K562 (cell line): ENCODE results near the gene DAB2IP. TPM values are rescaled to one million over a fixed set of nuclear protein-coding genes. Genes with fewer than 3 reads are reported as not detected.

Experiments
- ATAC-seq: fragments of 200-7000 bp; cut with Tn5 transposase; 3 replicates; pipeline ENCODE4 v1.9.1; 2020; ENCODE audit warnings: moderate library complexity
- BruUV-seq: library from RNA; stranded (reverse); fragments of 400-500 nt; replicated peaks from 2 replicates; lab custom pipeline; 2021; lab: Mats Ljungman, UMichigan
- CTCF ChIA-PET: fragments of 300-600 bp; formaldehyde crosslinking; extraction: SDS; loops from one replicate; lab custom pipeline; 2021; ENCODE audit warnings: low intra/inter-chr PET ratio; lab: Yijun Ruan, JAX
- POLR2A ChIA-PET: fragments of 300-600, 350-650 bp; sonication (Branson Sonifier 250); formaldehyde crosslinking; extraction: SDS; loops from one replicate; lab custom pipeline; 2021; ENCODE audit warnings: antibody characterized with exemption, inconsistent platforms; lab: Yijun Ruan, JAX
- DNase-seq, 4 experiments: peaks; one replicate each; pipeline versions ENCODE4 v3.0.0 to v3.0.0-alpha.2; 2011 to 2018; ENCODE audit warnings: low spot score in 3 of 4, mixed read lengths in 3 of 4; ENCODE audit errors: extremely low read depth in 1 of 4
- FAIRE-seq: peaks from 2 replicates; lab custom pipeline; 2011; peaks lifted over from hg19 to GRCh38; lab: Jason Lieb, UNC
- H2AFZ ChIP-seq: 2 replicates; pipeline ENCODE4 v1.6.0; 2011; ENCODE audit warnings: low read depth, low read length, control low read depth, inconsistent platforms
- H3K27ac ChIP-seq: fragments of 200-600 bp; 3 replicates; pipeline ENCODE4 v1.8.0; 2011; ENCODE audit warnings: low read depth, mild to moderate bottlenecking, control low read depth, inconsistent platforms, low read length, moderate library complexity, mixed read lengths; ENCODE audit errors: extremely low read depth
- H3K27me3 ChIP-seq, 2 experiments: fragments of 300-600 bp in 1 of 2; 2 replicates in 1 of 2; 3 replicates in 1 of 2; pipeline versions ENCODE4 v1.6.0 to v1.8.0; 2011; ENCODE audit warnings: inconsistent platforms in 2 of 2, low read length in 2 of 2, mild to moderate bottlenecking in 1 of 2, mixed read lengths in 1 of 2, moderate library complexity in 1 of 2; ENCODE audit not compliant: control insufficient read depth in 2 of 2, insufficient read depth in 2 of 2
- H3K36me3 ChIP-seq: fragments of 300-600 bp; 3 replicates; pipeline ENCODE4 v1.8.0; 2011; ENCODE audit warnings: mild to moderate bottlenecking, low read length, inconsistent platforms; ENCODE audit not compliant: control insufficient read depth, insufficient read depth
- H3K4me1 ChIP-seq, 2 experiments: fragments of 200-600 bp in 1 of 2; replicated peaks in 1 of 2; 2 replicates in 1 of 2; 3 replicates in 1 of 2; pipeline versions ENCODE4 v1.5.1 to v1.8.0; 2011; ENCODE audit warnings: inconsistent platforms in 2 of 2, low read length in 2 of 2, mild to moderate bottlenecking in 1 of 2, mixed read lengths in 1 of 2, moderate library complexity in 1 of 2; ENCODE audit not compliant: control insufficient read depth in 2 of 2, insufficient read depth in 2 of 2
- H3K4me2 ChIP-seq: 2 replicates; pipeline ENCODE4 v1.6.1; 2011; ENCODE audit warnings: low read length, control low read depth, inconsistent platforms, mixed read lengths; ENCODE audit not compliant: insufficient read depth
- H3K4me3 ChIP-seq: fragments of 200-600 bp; sonication (generic), shearing (Covaris generic); 2 replicates; pipeline ENCODE4 v1.5.1; 2016; ENCODE audit warnings: control low read depth, inconsistent platforms
- H3K79me2 ChIP-seq: fragments of 200-600 bp; 3 replicates; pipeline ENCODE4 v1.8.0; 2011; ENCODE audit warnings: low read length, inconsistent platforms; ENCODE audit not compliant: control insufficient read depth, insufficient read depth
- H3K9ac ChIP-seq, 2 experiments: 2 replicates each; pipeline versions ENCODE4 v1.6.0 to v1.6.1; 2011; ENCODE audit warnings: low read depth in 2 of 2, low read length in 2 of 2, control low read depth in 1 of 2, inconsistent platforms in 1 of 2, mild to moderate bottlenecking in 1 of 2, mixed read lengths in 1 of 2; ENCODE audit not compliant: insufficient read depth in 1 of 2
- H3K9me1 ChIP-seq: one replicate; pipeline ENCODE4 v1.6.0; 2011; ENCODE audit warnings: inconsistent platforms, mild to moderate bottlenecking, low read length, moderate library complexity; ENCODE audit not compliant: control insufficient read depth, insufficient read depth
- H3K9me3 ChIP-seq: replicated peaks from 2 replicates; pipeline ENCODE4 v1.5.1; 2011; ENCODE audit warnings: low read depth, low read length, inconsistent platforms; ENCODE audit not compliant: control insufficient read depth, insufficient read depth
- H4K20me1 ChIP-seq: replicated peaks from 2 replicates; pipeline ENCODE4 v1.6.1; 2011; ENCODE audit warnings: low read length, inconsistent platforms, mixed read lengths; ENCODE audit not compliant: control insufficient read depth, insufficient read depth
- CEBPG ChIP-seq, 3 experiments: fragments of 200-800 bp in 1 of 3; sonication (Bioruptor generic) in 1 of 3; sonication (generic) in 1 of 3; formaldehyde crosslinking in 1 of 3; IDR thresholded peaks in 2 of 3; conservative IDR thresholded peaks in 1 of 3; 2 replicates each; pipeline versions ENCODE4 v1.6.1 to v1.8.0; 2016 to 2022; ENCODE audit warnings: missing compliant biosample characterization in 2 of 3, missing genetic modification characterization in 2 of 3, mild to moderate bottlenecking in 1 of 3, missing genetic modification reagents in 1 of 3
- ELF4 ChIP-seq: fragments of 450-650 bp; formaldehyde crosslinking; IDR thresholded peaks from 2 replicates; pipeline ENCODE4 v1.4.0; 2022; ENCODE audit warnings: missing genetic modification characterization
- KLF1 ChIP-seq: fragments of 450-650 bp; IDR thresholded peaks from 2 replicates; pipeline ENCODE4 v1.6.1; 2016; ENCODE audit warnings: missing genetic modification characterization, missing compliant biosample characterization
- NELFE ChIP-seq: IDR thresholded peaks from 2 replicates; pipeline ENCODE4 v1.6.1; 2011; ENCODE audit warnings: mild to moderate bottlenecking; ENCODE audit not compliant: insufficient read depth, insufficient read length
- RHOXF2B ChIP-seq: fragments of 250-450 bp; sonication (Bioruptor Pico); conservative IDR thresholded peaks from 2 replicates; pipeline ENCODE4 v1.5.1; 2021
- SRSF7 ChIP-seq: fragments of 200-400 bp; formaldehyde crosslinking; optimal IDR thresholded peaks from 2 replicates; pipeline ENCODE3; 2017; ENCODE audit warnings: mild to moderate bottlenecking, low read depth, low read length
- TAF7 ChIP-seq: fragments of 450-650 bp; IDR thresholded peaks from 2 replicates; pipeline ENCODE4 v1.6.1; 2016; ENCODE audit warnings: missing genetic modification characterization, missing compliant biosample characterization
- ZNF316 ChIP-seq: fragments of 450-650 bp; IDR thresholded peaks from 2 replicates; pipeline ENCODE4 v1.6.1; 2016
- ZNF740 ChIP-seq, 3 experiments: fragments of 200-800 bp in 1 of 3; sonication (Bioruptor generic) in 1 of 3; sonication (generic) in 1 of 3; formaldehyde crosslinking in 1 of 3; IDR thresholded peaks; 2 replicates each; pipeline versions ENCODE4 v1.6.1 to v1.8.0; 2016 to 2022; ENCODE audit warnings: mild to moderate bottlenecking in 2 of 3, missing compliant biosample characterization in 2 of 3, missing genetic modification characterization in 2 of 3, missing genetic modification reagents in 1 of 3
- WGBS: fragments of 100-300 bp; shearing (Covaris generic); methylation state at CpG from one replicate; pipeline ENCODE4 v1.1.6; 2016; ENCODE audit warnings: low coverage, mixed read lengths; ENCODE audit not compliant: insufficient coverage; ENCODE audit errors: missing lambda C conversion rate; 5-methylcytosine and 5-hydroxymethylcytosine counted together
- in situ Hi-C: fragments of 300-500 bp; cut with MboI; formaldehyde crosslinking; loops from 4 replicates; pipeline ENCODE4 v1.15.0; 2018; ENCODE audit warnings: inconsistent platforms, mixed read lengths
- intact Hi-C: fragments of 100-400 bp; cut with micrococcal nuclease; formaldehyde crosslinking; loops from 2 replicates; pipeline ENCODE4 v1.14.2; 2022
- polyA plus RNA-seq, 8 experiments: library from polyadenylated mRNA; depleted of rRNA in 4 of 8; stranded (reverse) in 5 of 8; unstranded in 3 of 8; fragments of >200 nt; fragmentation: Nextera tagmentation in 2 of 8; fragmentation: Illumina TruSeq in 1 of 8; extraction: Ambion mirVana in 2 of 8; extraction: Trizol in 1 of 8; gene quantifications; 2 replicates each; pipeline versions ENCODE4 v1.2.1 to v1.2.3, GENCODE V29; 2011 to 2014; ENCODE audit warnings: inconsistent platforms in 1 of 8, missing spikeins in 1 of 8
- total RNA-seq, 7 experiments: library from RNA; depleted of rRNA in 6 of 7; stranded (reverse); fragments of >200 nt in 6 of 7; fragmentation: Illumina TruSeq in 2 of 7; extraction: Trizol in 2 of 7; gene quantifications; 2 replicates each; pipeline versions ENCODE4 v1.2.1 to v1.2.3, GENCODE V29; 2011 to 2021; ENCODE audit warnings: low replicate concordance in 1 of 7
- TF ChIP-seq, protein P1 (sequence below): fragments of 450-650 bp; IDR thresholded peaks from 2 replicates; pipeline ENCODE4 v1.6.1; 2016; ENCODE audit warnings: mild to moderate bottlenecking
- TF ChIP-seq, protein P2 (sequence below): sonication (generic); formaldehyde crosslinking; IDR thresholded peaks from 2 replicates; pipeline ENCODE4 v1.8.0; 2022; ENCODE audit warnings: missing genetic modification reagents, mild to moderate bottlenecking, borderline replicate concordance

The DAB2IP gene
- total and polyA plus RNA-seq, 9 of the 15 experiments (the other 6 are each of a cell fraction or from before 2014, with no cell fraction given): 0.04 to 0.31 (median 0.08) TPM; not detected in 5

DNA sequence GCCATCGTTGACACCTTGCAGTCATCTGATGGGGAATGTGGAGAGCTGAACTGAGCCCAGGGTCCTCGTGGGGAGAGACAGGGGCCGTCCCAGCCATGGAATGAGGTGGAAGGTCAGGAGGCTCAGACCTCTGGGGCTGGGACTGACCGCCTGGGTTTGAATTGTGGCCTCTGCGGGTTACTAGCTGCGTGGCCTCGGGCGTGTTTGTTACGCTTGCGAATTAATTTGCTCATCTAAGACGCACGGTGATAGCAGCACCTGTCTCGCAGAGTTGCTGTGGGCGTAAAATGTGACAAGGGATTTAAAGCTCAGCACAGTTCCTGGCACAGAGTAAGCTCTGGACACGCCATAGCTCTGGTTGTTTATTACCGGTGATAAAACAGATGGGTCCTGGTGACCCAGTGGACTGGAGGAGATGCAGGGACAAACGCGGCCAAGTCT, 19.4 kb upstream of the DAB2IP start:
- in situ Hi-C loops: no loop called here
- intact Hi-C loops: no loop called here
- Histone ChIP-seq H3K9me1 (no peaks in the 10 kb centered on the region), H3K4me1 (peaks cover 0 to 6% of the 10 kb centered on the region in 2 experiments; a peak in 2 of 5 replicates), H3K4me2 (no peak overlapping the region), H2AFZ (no peak overlapping the region), H3K9ac (peak overlapping the region in 1 of 2 experiments; percentile 17; a peak in 1 of 4 replicates), H3K79me2 (no peaks in the 10 kb centered on the region), H4K20me1 (no peaks in the 10 kb centered on the region; the same call in 1 of the 2 replicates), H3K9me3 (no peaks in the 10 kb centered on the region), H3K4me3 (no peak overlapping the region), H3K27ac (no peak overlapping the region), H3K27me3 (peaks cover 0 to 58% of the 10 kb centered on the region in 2 experiments; a peak in 3 of 5 replicates), H3K36me3 (no peaks in the 10 kb centered on the region)
- DNase-seq (no peak), ATAC-seq (no peak), FAIRE-seq (no peak)
- no TSS peak for BruUV-seq
- 2% methylated on average over 18 of the region's 18 CpGs for WGBS
- no peak for TF ChIP-seq RHOXF2B (CRISPR knock-in tag)
- no peak for TF ChIP-seq ELF4 (CRISPR knock-in tag)
- TF ChIP-seq, protein P1, sequence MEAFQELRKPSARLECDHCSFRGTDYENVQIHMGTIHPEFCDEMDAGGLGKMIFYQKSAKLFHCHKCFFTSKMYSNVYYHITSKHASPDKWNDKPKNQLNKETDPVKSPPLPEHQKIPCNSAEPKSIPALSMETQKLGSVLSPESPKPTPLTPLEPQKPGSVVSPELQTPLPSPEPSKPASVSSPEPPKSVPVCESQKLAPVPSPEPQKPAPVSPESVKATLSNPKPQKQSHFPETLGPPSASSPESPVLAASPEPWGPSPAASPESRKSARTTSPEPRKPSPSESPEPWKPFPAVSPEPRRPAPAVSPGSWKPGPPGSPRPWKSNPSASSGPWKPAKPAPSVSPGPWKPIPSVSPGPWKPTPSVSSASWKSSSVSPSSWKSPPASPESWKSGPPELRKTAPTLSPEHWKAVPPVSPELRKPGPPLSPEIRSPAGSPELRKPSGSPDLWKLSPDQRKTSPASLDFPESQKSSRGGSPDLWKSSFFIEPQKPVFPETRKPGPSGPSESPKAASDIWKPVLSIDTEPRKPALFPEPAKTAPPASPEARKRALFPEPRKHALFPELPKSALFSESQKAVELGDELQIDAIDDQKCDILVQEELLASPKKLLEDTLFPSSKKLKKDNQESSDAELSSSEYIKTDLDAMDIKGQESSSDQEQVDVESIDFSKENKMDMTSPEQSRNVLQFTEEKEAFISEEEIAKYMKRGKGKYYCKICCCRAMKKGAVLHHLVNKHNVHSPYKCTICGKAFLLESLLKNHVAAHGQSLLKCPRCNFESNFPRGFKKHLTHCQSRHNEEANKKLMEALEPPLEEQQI: no peak
- no peak for TF ChIP-seq KLF1 (tag)
- no peak for TF ChIP-seq ZNF740 (CRISPR knock-in tag; IDR thresholded peaks at IDR 0.05)
- TF ChIP-seq ZNF740 (tag; IDR thresholded peaks at IDR 0.05): no peak
- no peak for TF ChIP-seq ZNF316
- TF ChIP-seq CEBPG (CRISPR knock-in tag; IDR thresholded peaks at IDR 0.05): no peak
- TF ChIP-seq CEBPG (tag; conservative IDR thresholded peaks at IDR 0.05 in 1 of 2, IDR thresholded peaks at IDR 0.05 in 1 of 2): no peak
- TF ChIP-seq NELFE: no peak
- TF ChIP-seq SRSF7: no peak
- TF ChIP-seq TAF7 (tag): no peak
- TF ChIP-seq, protein P2, sequence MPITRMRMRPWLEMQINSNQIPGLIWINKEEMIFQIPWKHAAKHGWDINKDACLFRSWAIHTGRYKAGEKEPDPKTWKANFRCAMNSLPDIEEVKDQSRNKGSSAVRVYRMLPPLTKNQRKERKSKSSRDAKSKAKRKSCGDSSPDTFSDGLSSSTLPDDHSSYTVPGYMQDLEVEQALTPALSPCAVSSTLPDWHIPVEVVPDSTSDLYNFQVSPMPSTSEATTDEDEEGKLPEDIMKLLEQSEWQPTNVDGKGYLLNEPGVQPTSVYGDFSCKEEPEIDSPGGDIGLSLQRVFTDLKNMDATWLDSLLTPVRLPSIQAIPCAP (CRISPR knock-in tag): no peak
- ChIA-PET CTCF (no interaction called here), POLR2A (interaction anchor here (0.9 kb wide), 1 partner anchor 22 kb away, joined by 3 read pairs; no protein-coding TSS in a partner anchor)
